WI38 (cell line): ENCODE data around the gene POR.

Experiments used
- H3K4me3 ChIP-seq: 2 replicates; pipeline ENCODE4 v1.5.1; 2011; ENCODE audit warnings: low read depth, mild to moderate bottlenecking, control low read depth, low read length
- TF ChIP-seq, protein P1 (sequence below): IDR thresholded peaks from 2 replicates; pipeline ENCODE4 v1.5.1; 2012; ENCODE audit warnings: low read depth, mild to moderate bottlenecking, control low read depth, low read length

The POR gene

DNA sequence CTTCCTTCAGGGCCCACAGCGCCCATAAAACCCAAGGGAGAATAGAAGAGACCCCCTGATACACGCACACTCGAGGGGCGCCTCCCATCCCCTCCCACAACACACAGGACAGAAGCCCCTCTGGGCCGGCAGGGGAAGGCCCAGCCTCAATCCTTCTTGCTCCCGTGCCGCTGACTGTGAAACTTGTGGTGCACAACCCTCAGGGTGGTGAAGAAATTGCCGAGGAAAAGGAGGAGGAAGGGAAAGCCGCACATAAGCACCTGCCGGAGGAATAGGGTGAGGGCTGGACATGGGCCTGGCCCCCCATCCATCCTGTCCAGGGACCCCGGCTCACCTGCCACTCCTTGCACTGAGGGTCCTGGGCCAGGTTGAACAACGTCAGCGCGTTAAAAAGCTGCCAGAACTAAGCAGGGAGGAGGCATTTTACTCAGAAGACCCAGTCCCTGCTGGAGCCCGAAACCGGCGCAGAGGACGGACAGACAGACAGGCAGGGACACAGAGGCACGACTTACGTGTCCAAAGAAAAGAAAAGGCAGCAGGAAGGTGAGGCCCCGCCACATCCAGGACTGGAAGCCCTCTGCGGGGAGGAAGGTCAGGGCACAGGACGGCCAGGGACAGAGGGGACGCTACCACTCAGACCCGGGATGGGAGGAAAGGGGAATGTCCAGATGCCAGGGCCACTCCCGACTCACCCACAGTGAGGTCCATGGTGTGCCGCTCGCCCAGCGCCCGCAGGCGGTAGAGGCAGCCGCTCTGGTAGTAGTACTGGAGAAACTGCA lies 72.3 kb downstream of the POR start:
- H3K4me3 ChIP-seq: no peak overlapping the region
- TF ChIP-seq, protein P1, sequence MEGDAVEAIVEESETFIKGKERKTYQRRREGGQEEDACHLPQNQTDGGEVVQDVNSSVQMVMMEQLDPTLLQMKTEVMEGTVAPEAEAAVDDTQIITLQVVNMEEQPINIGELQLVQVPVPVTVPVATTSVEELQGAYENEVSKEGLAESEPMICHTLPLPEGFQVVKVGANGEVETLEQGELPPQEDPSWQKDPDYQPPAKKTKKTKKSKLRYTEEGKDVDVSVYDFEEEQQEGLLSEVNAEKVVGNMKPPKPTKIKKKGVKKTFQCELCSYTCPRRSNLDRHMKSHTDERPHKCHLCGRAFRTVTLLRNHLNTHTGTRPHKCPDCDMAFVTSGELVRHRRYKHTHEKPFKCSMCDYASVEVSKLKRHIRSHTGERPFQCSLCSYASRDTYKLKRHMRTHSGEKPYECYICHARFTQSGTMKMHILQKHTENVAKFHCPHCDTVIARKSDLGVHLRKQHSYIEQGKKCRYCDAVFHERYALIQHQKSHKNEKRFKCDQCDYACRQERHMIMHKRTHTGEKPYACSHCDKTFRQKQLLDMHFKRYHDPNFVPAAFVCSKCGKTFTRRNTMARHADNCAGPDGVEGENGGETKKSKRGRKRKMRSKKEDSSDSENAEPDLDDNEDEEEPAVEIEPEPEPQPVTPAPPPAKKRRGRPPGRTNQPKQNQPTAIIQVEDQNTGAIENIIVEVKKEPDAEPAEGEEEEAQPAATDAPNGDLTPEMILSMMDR: no peak

DNA sequence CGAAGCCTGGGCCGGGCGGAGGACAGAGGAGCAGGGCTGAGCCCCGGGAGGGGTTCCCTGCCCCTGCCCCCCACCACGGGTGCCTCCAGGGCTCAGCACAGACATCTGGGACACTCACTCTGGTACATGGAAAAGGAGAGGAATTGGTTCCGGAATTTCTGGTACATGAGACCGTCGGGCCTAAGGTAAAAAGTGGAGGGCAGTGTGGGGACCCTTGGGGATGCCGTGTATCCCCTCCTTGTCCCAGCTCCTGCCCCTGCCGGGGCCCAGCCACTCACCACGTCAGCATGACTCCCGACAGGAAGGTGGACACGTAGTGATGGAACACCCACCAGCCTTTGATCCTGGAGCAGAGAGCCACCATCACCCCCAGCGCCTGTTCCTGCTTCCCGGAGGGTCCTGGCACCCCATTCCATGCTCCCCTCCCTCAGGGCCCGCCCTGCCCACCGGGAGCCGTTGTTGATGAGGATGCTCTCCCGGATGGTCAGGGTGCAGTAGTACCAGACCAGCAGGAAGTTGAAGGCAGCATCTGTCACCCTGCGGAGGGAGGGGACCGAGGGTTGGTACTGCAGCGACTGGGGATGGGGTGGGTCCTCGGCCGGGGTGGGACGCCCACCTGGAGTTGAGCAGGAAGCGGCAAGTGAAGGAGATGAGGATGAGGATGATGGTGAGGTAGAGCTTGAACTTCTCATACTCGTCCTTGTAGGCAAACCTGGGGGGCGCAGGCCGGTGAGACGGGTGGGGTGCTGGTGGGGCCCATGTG lies 73.0 kb downstream of the POR start:
- H3K4me3 ChIP-seq: no peak overlapping the region
- TF ChIP-seq, protein P1: no peak

DNA sequence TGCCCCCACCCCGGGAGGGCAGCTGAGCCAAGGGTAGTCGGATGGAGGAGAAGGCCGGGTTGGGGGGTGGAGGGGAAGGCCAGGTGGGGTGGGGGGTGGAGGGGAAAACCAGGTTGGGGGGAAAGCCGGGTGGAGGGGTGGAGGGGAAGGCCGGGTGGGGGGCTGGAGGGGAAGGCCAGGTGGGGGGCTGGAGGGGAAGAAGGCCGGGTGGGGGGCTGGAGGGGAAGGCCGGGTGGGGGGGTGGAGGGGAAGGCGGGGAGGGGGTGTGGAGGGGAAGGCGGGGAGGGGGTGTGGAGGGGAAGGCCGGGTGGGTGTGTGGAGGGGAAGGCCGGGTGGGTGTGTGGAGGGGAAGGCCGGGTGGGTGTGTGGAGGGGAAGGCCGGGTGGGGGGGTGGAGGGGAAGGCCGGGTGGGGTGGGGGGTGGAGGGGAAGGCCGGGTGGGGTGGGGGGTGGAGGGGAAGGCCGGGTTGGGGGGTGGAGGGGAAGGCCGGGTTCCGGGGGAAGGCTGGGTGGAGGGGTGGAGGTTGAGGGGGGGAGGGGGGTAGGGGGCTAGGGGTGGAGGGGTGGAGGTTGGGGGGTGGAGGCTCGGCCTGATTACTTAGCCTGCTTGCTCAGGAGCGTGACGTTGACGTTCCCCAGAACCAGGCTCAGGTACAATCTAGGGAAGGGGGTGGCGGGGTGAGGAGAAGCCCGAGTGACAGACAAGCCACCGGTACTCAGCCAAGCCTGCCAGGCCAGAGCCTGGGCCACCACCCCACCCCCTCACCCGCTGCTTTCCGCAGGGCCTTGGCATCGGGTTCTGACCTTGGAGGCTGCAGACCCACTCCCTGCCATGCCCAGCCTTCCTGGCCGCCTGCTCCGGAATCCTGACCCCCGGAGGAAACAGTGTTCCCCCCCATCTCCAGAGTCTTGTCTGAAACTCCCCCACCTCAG lies 73.9 kb downstream of the POR start:
- TF ChIP-seq, protein P1: no peak
- no peak overlapping the region for H3K4me3 ChIP-seq

DNA sequence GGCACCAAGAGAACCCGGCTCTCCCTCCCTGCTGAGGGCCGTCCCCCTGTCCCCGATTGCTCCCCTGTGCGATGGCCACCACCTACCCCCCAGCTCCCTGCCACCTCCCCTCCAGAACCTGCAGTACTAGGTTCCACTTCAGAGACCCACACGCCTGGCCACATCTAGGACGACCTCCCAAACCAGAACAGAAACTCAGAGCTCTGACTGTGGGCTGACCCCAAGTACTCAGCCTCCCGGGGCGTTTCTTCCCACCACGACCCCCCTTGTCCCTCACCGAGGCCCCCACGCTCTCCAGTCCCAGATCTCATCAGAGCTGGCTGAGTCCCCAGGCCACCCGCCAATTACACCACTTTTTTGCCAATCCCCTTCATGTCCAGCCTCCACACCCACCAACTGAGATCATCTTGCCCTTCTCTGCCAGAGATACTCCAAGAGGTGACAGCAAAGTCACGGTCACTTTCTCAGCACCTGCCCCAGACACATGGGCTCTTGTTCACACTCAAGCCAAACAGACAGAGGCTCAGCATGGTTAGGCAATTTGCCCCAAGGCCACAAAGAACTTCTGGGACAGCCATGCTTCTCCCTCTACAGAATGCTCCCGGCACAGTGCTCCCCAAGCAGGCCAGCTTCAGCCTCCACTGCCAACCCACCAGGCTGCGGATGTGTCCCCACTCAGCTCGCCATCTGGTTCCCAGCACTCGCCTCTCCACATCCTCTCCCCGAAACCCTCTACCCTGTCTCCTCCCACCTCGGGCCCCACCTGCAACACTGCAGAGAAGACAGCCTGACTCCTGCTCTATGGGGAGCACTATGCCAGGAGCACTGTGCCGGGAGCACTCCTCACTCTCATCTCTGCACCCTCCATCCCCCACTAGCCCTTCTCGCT lies 74.8 kb downstream of the POR start:
- TF ChIP-seq, protein P1: no peak
- no peak overlapping the region for H3K4me3 ChIP-seq

DNA sequence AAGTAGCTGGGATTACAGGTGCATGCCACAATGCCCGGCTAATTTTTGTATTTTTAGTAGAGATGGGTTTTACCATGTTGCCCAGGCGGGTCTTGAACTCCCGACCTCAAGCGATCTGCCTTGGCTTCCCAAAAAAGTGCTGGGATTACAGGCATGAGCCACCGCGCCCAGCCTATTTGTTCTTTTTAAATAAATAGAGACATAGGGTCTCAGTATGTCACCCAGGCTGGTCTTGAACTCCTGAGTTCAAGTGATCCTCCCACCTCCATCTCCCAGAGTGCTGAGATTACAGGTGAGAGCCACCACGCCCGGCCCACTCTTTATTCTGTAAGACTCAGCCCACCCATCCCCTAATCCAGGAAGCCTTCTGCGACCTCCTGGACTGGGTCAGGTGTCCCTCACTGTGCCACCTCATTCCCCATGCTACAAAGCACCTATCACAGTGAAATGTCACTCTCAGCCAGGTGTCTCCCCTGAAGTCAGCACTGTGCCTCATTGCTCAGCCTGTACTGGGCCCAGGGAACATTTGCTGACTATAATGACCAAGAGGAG lies 76.7 kb downstream of the POR start:
- TF ChIP-seq, protein P1: no peak
- no peak overlapping the region for H3K4me3 ChIP-seq

DNA sequence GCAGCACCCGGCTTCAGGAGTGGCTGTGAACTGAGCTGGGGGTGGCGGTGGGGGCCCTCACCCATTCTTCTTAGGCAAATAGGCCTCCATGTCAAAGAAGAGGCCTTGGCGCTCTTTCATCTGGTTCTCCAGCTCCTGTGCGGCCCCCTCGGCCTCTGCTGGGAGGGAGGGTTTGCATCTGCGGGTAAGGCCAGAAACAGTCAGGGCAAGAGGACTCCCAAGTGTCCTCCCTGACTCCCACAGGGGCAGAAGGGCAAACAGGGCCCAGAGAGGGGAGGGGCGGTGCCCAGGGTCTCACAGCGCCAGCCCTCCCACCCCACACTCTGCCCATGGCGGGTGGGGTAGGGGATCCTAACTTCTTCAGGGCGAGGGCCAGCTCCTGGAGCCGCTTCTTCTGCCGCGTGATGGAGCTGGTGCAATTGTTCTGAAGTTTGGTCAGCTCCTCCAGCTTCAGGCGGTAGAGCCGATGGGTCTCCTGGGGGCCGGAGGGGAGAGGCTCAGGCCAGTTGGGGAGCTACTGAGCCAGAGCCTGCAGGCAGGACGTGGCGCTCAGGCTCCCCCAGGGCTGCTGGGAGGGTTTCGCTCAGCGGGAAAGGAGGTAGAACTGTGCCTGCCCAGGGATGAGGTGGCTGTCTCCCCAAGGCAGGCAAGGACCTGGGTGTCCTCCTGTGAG lies 77.3 kb downstream of the POR start:
- H3K4me3 ChIP-seq: no peak overlapping the region
- TF ChIP-seq, protein P1: no peak
